ENCODE results near the gene MCM9.

MCM9 gene

DNA sequence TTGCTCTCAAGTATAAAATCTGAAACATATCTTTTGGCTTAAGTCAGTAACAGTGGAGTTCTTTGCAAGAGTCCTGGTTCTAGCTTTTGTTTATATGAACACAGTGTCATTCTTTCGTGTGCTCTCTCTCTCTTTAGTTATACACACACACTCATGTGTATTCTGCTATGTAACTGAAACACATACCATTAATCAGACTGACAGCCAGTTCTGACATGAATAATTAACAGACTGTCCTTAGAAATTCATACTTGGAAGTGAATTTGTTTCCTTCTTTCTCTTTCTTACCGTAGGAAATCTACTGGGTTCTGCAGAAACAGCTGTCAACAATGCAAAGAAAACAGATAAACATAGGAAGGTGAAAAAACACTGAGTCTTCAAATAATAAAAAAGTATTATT lies 2.5 kb downstream of the MCM9 start:
- no peak for DNase-seq (ENCODE audit: low read depth, low spot score)

DNA sequence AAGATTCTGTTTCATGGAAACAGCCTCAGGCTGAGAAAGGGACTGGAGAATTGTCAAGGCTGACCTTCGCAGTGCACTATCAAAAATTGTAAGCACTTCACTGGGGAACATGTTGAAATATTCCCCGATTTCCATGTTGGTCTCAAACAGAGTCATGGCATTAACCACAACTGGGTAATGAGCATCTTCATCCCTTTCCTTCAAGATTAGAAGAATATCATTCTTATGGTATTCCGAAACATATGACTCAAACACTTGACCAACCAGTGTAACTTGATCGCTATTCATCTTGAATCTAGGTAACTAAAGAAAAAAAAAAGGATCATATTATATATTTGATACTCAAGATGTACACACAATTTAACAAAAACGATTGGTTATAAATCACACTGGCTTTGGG lies 3.5 kb downstream of the MCM9 start:
- DNase-seq (ENCODE audit: low read depth, low spot score): no peak

GRCh38 chr6:118930680-118931079 lies 4.3 kb downstream of the MCM9 start:
- no peak for DNase-seq (ENCODE audit: low read depth, low spot score)

- DNase-seq (ENCODE audit: low read depth, low spot score): no peak
These were observed 11.9 kb downstream of the MCM9 start for GRCh38 chr6:118923035-118923434.

DNA sequence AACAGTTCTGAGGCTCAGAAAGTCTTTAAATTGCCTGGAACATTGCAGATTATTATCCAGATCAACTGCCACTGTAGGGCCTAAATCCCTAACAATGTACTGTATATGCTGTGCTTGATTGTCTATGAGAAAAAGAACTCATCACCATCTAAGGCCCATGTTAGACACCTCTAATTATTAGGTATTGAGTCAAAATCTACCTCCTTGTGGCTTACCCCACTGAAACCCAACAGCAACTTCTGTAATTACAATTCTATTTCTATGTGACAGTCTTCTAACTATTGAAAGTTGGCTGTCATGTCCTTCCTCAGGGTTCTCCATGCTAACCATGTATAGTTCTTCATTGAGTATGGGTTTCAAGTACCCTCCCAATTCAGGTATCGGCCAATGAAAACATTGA lies 13.9 kb downstream of the MCM9 start:
- no peak for DNase-seq (ENCODE audit: low read depth, low spot score)

DNA sequence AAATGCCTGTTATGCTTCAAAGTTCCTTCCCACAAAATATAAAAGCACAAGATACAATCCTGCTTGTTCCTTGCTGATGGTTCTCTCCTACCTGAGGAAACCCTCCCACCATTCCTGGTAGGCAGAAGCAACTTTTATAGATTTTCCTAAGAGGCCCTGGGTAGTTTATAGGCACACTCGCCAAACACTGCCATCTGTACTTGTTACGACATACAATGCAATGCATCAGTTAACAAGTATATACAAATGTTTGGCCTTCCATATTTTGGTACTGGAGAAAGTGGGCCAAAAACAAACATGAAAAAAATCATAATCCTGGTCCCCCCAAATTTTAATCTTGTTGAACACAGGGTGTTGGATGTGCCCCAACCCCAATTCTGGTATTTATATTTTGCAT lies 16.6 kb downstream of the MCM9 start:
- DNase-seq (ENCODE audit: low read depth, low spot score): no peak

DNA sequence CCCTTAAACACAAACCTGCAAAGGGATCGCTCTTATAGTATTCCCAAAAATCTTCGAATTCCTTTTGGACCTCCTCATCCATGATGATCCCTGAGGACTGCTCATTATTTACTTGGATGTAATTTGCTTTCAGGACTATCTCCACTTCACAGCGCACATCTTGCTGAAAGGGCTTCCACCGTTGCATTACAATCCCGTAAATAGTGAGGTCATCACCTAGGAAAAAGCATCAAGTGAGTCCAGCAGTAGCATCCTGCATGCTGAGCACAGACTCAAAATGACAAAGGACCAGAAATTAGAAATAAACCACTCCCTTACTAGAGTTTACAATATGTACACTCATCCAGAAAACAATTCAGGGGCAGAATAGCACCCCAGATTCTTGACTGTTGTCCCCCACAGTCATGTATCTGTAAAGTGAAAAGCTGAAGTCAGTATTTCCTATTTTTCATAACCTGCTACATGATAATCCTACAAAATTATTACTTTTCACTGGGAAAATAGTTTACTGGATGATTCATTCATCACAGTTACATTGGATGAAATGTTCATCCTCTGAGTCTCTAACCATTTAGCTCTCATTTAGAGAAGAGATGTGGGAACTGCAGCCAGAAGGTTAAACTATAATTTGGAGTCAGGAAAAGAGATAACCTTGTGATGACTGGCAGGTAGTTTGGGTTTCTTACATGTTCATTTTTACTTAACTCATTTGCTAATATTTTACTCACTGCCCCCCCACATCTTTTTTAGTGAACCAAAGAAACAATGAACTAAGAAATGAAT lies 17.2 kb downstream of the MCM9 start:
- no peak for DNase-seq (ENCODE audit: low read depth, low spot score)

GRCh38 chr6:118914598-118914997 lies 20.4 kb downstream of the MCM9 start:
- DNase-seq (ENCODE audit: low read depth, low spot score): no peak

DNA sequence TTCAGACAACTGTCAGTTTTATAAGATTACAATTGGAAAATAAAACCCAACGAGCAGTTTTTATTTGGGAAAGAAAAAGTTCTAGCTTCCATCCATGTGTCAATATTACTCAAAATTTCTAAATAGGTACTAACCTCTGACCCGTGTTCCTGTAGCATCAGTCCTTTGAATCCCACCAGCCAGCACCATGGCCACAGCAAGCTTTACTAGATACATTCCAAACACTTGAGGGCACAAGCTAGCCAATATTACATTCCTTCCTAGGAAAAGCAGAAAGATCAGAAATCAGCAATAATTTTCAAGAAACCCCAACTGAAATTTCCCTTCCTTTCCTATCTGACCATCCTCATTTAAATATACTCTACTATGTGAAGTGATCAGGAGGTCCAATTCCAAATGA lies 21.8 kb downstream of the MCM9 start:
- no peak for DNase-seq (ENCODE audit: low read depth, low spot score)

DNA sequence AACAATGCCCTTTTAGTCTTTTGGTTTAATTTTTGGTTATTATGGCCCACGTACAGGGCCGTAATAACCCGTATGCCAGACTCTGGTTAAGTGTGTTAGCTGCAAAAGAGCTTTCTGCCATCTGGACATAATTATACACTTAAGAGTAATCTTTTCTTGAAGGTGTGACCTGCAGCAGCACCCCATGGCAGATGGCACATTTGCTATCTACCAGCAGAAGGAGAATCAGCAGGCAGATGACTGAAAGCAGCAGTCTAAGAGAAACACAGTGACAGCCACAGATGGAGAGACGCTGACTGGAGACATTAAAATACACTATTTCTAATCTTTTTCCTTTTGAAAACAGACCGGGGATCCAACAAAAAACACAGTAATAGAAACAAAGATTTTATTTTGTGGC lies 22.3 kb downstream of the MCM9 start:
- no peak for DNase-seq (ENCODE audit: low read depth, low spot score)

GRCh38 chr6:118908441-118908840 lies 26.5 kb downstream of the MCM9 start:
- no peak for DNase-seq (ENCODE audit: low read depth, low spot score)

- no peak for DNase-seq (ENCODE audit: low read depth, low spot score)
These were observed 29.1 kb downstream of the MCM9 start for GRCh38 chr6:118905851-118906250.

DNA sequence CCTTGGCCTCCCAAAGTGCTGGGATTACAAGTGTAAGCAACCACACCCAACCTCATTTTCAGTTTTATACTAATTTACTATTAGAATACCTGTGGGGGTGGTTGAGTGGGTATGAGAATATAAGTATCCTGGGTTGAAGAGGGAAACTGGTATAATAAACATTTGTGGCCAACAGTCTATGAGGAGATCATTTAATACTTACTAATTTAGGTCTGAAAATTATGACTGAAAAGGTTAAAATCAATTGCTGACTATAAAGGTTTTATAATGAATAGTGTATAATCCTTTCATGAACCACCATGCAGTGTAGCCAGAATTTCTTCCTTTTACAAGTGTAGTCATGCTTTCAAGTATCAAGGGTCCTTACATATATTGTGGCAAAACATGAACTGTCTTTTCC lies 29.9 kb downstream of the MCM9 start:
- DNase-seq (ENCODE audit: low read depth, low spot score): no peak

DNA sequence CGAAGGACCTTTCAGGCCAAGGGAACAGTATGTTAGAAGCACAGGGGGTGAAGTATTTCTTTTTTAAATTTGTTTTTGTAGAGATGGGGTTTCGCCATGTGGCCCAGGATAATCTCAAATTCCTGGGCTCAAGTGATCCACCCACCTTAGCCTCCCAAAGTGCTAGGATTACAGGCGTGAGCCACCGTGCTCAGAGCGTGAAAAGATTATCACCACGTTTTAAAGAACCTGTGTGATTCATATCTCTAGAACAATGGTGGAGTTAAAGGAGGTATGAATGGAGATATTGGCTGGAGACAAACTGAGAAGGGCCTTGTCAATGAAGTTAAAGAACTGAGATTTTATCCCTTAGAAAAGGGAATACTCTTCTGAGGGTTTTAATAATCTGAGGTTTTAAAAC lies 31.3 kb downstream of the MCM9 start:
- DNase-seq (ENCODE audit: low read depth, low spot score): no peak

- no peak for DNase-seq (ENCODE audit: low read depth, low spot score)
These were observed 31.8 kb downstream of the MCM9 start for GRCh38 chr6:118903138-118903537.

DNA sequence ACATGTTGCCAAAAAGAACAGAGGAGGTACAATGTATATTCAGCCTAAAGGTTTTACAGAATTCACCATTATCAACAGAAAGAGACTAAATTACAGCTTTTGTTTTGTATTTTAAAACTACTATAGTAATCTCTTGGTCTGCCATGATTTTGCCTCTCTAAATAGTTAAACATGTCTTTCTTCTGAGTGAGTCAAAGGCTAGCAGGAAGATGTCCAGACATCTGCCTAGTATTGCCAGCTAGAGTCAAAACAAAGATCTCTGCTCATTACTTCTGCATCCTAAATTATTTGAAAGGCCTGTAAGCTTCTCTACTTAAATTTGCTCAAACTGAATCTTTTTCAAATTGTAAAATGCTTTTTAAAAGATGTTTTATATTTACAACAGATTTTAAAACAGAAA lies 32.2 kb downstream of the MCM9 start:
- DNase-seq (ENCODE audit: low read depth, low spot score): no peak

GRCh38 chr6:118899948-118900347 lies 35.0 kb downstream of the MCM9 start:
- DNase-seq (ENCODE audit: low read depth, low spot score): no peak

- no peak for DNase-seq (ENCODE audit: low read depth, low spot score)
These were observed 37.6 kb downstream of the MCM9 start for GRCh38 chr6:118897386-118897785.

GRCh38 chr6:118896339-118897136 lies 38.4 kb downstream of the MCM9 start:
- DNase-seq (ENCODE audit: low read depth, low spot score): no peak

- DNase-seq (ENCODE audit: low read depth, low spot score): no peak
These were observed 39.1 kb downstream of the MCM9 start for GRCh38 chr6:118895859-118896258.

- no peak for DNase-seq (ENCODE audit: low read depth, low spot score)
These were observed 39.7 kb downstream of the MCM9 start for GRCh38 chr6:118895261-118895560.

DNA sequence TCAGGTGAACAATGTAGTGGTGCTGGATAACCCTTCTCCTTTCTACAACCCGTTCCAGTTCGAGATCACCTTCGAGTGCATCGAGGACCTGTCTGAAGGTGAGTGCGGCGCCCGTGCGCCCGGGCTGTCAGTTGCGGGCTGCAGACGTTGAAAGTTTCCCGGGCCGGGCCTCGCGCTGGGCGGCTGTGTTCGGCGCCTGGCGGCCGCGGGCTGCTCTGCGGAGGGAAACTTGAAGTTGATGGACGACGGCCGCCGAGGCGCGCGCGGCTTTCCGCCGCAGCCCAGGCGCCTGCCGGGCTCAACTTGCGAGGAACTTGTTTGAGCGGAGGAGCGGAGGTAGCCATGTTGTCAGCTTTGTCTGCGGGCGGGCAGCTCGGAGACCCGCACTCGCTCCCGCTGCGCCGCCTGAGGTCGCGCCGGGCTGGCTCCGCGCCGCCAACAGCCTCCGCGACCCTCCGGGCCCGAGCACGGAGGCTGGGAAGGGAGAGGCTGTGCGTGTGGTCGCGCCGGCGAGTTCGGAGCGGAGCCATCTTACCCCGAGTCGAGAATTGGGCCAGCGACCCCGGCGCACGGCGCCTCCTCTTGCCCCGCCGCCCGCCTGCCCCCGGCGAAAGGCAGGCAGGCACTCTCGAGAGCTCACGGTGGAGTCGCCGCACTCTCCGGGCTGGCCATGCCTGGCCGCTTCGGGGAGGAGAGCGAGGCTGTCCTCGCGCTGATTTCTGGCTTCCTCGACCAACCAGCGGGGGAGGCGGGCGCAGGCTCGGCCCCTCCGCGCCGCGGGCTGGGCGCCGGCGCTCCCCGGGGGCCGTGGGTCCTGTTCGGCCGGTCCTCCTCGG lies 40.3 kb downstream of the MCM9 start:
- no peak for DNase-seq (ENCODE audit: low read depth, low spot score)
